GM21367 (cell line): ENCODE data around the gene LRRC36.

Source experiments
- ATAC-seq: cut with Tn5 transposase; IDR thresholded peaks from one replicate; pipeline ENCODE4 v1.9.1; 2021; ENCODE audit not compliant: unreplicated experiment

Gene LRRC36

DNA sequence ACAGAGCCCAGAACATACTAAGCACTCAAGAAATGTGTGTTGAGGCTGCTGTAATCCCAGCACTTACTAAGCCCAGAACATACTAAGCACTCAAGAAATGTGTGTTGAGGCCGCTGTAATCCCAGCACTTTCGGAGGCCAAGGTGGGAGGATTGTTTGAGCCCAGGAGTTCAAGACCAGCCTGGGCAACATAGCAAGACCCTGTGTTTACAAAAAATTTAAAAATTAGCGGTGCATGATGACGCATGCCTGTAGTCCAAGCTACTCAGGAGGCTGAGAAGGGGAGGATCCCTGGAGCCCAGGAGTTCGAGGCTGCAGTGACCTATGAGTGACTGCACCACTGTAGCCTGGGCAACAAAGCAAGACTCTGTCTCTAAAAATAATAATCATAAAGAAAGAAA is 96.4 kb downstream of the LRRC36 start:
- no peak for ATAC-seq

DNA sequence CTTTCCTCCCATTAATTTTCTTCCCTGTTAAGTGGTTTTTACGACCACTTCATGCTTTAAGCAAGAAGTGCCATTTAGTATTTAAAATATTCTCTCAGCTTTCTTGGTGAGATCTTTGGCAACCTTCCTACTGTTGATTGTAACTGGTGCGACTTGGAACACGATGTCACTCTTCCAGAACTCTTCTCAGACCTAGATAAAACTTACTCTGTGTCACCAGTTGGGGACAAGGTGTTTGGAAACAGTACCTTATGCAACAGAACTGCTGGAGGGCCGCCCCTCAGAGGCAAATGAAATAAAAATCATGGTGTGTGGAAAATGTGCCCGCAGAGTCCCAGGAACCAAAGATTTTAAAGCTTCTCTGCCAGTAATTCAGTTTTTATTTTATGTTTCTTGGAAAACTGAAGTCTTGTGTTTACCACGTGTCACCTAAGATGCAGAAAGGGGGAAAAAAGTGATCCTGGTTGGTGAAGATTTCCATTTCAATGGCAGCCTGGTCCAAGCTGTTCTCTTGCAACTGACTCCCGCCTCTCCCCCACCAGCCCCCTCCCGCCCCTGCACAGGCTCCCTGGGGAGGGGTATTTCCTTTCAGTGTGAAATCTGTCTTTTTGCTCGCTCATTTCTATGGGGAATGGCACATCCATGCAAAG is 97.1 kb downstream of the LRRC36 start:
- no peak for ATAC-seq

DNA sequence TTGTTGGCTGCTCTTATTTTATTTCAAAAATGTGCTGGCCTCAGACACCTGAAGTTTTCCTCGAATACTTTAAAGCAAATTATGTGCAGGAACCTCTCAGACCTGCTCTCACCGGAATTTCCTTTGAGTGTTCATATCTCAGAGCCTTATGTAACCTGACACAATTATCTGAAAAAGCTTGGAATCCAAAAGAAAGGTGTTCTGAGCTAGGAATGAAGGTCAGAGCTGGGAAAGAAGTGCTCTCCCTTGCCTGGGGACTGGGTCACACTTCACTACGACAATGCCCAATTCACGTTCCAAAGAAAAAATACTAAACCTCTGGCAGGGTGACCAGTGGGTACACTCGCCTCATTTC is 97.6 kb downstream of the LRRC36 start:
- no peak for ATAC-seq

DNA sequence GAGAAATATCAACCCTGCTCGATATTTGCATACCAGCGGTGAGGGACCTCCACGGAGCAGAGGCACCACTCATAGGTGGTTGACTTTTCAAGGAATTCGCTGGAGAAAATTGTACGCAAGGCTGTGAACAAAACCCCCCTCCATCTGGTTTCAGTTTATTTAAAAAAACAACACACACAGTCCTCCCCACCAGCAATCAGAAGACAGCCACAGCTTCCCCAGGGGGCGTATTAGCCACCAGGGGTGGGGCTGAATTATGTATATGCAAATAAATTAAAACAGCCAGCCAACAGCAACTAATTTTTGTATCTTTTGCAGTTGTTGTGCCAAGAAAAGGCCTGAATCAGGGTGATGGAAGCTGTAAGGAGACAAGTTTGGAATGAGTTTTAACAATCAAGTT is 98.4 kb downstream of the LRRC36 start:
- ATAC-seq = no peak

DNA sequence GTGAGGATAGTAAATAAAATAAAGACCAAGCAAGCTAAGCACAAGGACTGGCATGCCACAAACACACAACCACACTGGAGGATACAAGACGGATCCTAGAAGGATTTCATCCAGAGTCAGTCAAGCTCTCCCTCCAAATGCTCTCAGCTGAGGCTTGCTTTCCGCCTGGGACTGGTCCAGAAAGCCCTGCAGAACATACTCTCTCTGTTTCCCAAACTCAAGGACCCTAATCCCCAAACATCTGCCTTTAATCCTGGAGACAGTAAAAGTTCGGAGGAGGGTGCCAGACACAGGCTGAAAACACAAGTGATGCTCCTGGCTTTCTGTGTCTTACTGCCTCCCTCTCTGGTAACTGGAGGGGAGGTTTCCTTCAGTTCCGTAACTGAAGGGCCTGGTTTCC is 99.0 kb downstream of the LRRC36 start:
- ATAC-seq = no peak

DNA sequence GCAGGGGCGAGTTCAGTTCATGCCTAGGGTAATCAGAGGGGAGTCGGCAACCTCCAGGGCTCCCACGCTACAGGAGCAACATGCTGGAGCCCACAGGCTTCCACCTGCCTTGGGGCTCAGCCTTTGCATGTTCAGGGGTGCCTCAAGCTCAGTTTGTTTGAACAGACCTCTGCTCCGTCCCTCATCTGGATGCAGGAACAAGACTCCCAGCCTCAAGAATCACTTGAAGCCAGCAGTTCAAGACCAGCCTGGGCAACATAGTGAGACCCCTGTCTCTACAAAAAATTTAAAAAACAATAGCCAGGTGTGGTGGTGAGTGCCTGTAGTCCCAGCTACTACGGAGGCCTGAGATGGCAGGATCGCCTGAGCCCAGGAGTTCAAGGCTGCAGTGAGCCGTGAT is 99.4 kb downstream of the LRRC36 start:
- ATAC-seq = no peak

DNA sequence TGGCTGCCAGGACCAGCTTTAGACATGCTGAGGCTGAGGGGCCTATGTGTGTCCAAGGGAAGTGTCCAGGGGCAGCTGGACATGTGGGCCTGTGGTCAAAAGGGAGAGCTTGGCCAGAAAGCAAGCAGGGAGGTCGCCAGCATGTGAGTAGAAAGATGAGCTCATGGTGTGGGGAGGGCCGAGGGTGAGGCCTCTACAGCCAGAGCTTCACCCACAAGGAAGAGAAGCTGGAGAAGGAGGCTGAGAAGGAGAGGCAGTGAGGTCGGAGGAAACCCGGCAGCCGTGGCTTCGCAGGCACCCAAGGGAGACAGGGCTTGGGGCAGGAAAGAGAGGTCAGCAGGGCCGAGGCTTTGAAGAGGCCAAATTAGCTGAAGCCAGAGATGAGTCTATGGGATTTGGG is 100.3 kb downstream of the LRRC36 start:
- no peak for ATAC-seq

DNA sequence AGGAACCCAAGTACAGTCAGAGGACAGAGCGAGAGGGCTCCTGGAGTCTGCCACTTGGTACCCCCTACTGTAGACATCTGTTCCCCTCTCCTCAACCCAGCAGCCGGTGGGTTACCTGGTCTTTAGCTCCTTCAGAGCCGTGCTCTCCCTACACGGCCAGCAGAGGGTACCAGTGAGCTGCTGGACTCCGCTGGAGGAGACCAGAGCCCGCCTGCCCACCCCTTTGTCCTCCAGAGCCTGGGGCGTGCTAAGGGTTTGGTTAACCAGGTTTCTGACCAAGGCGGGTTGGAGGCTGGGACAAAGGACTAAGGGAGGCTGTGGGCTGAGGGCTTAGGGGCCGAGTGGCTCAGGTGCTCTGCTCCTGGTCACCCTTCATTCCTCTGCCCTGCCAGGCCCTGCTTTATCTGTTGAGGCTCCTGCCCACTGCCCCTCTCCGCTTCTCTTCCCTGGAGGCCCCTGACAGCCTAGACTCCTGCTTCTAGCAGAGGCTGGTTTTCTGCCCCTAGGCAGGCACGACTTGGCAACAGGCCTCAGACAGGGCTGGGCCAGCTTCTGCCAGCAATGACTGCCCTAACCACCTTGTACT is 101.6 kb downstream of the LRRC36 start:
- ATAC-seq = no peak

DNA sequence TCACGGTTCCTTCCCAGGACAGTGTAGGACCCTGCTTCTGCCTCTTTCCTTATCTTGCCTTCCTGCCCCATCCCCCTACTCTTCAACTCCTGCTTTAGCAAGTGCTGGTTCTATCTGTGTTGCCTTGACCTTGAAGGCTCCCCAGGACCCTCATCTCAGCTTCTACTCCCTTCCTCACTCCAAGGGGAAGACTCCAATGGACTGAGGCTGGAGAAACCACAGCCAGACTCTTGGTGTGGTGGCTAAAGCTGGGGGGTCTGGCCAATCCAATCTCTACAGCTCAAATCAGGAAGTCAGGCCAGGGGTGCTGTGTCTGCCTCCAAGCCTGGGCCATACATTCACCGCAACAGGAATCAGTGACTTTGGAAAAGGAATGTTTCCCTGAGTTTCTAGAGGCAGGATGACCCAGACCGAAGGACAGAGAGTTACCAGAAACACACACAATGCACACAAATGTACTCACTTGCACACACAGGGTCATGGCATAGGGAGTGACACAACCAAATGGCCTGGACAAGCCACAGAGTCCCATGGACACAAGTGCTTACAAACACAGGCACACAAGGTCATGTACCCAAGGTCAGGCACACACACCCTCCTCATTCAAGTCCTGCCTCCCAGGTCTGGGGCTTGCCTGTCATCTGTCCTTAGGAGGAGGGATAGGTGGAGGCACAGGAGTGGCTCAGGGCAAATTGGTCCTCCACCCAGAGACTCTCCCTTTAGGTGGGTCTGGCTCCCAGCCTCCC is 102.6 kb downstream of the LRRC36 start:
- ATAC-seq = no peak

DNA sequence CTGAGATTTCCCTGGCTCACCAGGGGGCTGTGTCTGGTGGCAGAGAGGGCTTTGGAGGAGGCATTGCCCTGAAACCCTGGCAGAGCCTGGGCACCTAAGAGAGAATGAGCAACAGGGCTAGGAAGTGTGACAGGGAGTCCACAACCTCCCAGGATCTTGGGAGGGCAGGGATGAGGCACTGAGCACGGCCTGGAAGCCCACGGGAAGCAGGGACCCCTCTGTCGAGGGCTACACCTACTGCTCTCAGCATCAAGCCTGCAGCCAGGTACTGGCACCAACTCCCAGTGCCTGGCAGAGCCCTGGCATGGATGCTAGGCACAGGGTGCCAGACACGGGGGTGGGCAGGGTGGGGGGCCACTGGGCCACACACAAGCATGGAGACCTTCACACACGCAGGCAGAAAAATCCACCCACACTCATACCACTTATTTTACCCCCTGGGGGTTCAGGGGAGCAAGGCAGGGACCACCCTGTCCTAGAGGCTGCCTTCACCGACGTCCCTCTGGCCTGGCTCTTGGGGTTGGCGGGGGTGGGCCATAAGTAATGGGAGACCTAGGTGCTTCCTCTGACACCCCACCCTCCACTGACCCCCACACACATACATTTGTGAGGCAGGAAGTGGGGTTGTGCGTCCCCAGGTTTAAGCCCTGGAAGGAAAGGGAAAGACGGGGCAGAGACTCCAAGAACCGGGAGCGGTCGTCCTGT is 103.3 kb downstream of the LRRC36 start:
- ATAC-seq = no peak

DNA sequence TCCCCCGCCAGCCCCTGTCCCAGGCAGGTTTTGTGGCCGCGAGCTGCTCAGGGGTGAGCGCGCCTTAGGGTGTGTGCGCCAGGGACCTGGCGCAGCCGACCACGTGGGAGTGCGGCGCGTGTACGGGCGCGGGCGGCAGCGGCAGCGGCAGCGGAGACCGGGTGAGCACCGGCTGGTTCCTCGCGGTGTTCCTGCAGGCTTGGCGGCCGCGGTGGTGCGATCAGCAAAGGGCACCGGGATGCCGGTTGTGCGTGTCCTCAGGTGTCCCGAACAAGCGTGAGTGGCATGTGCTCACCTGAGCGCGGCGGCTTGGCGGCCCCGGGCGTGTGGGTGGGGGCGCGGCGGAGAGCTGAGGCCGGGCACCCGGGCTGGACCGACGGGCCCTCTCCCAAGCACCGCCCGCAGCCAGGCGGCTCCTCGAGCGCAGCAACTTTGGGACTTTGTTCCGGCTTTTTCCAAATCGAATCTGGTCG is 103.9 kb downstream of the LRRC36 start:
- ATAC-seq = no peak

DNA sequence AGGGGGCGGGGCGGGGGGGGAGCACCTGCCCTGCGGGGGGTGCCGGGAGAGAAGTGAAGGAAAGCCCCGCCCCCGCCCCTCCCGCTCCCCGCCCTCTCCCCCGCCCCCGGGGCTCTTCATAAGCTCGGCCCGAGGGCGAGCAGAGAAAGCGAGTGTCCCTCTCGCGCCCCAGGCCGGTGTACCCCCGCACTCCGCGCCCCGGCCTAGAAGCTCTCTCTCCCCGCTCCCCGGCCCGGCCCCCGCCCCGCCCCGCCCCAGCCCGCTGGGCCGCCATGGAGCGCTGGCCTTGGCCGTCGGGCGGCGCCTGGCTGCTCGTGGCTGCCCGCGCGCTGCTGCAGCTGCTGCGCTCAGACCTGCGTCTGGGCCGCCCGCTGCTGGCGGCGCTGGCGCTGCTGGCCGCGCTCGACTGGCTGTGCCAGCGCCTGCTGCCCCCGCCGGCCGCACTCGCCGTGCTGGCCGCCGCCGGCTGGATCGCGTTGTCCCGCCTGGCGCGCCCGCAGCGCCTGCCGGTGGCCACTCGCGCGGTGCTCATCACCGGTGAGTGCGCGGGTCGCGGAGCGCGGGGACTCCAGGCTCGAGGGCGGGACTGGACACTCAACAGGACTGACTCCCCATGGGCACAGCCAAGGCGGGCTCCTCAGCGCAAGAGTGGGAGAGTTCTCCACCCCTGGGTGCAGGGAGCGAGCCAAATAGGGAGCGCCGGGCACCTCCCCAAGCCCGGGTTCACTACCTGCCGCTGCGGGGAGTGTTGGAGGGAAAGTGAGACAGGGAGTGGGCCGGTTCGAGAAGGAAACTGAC is 104.6 kb downstream of the LRRC36 start, which contains the start of gene HSD11B2:
TSS of gene HSD11B2 (plus strand) at position 145 of the 798 bp plus-strand sequence. CDS start at position 273, 128 bp downstream.
- no peak for ATAC-seq

DNA sequence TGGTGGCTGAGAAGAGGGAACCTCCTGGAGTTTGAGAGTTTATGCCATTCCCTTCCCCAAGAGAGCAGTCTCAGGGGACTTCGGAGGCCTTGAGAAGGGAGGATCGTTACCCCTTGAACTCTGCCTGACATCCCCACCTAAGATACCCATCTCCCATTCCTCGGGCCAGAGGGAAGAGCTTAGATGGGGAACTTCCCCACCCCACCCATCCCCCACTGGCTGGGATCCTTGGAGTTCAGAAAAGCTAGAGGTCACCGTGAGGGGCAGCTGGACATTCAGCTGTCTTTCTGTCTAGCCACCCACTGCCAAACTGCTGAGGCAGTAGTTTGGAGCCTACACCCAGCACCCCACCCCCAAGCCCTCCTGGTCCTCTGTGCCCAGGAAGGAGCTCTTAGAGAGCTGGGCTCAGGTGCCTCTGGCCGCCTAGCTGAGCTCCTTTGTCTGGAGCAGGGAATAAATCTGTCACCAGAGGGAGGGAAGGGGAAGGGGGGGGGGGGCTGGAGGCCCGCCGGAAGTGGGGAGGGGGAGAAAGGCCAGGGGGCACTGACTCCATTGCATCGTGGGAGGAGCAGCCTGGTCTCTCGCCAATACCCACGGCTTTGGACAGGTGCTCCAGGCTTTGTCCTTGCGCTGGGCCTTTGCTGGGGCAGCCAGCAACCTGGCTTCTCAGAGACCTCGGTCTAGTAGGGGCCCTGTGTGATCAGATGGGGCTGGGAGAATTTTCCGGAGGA is 105.3 kb downstream of the LRRC36 start:
- no peak for ATAC-seq

DNA sequence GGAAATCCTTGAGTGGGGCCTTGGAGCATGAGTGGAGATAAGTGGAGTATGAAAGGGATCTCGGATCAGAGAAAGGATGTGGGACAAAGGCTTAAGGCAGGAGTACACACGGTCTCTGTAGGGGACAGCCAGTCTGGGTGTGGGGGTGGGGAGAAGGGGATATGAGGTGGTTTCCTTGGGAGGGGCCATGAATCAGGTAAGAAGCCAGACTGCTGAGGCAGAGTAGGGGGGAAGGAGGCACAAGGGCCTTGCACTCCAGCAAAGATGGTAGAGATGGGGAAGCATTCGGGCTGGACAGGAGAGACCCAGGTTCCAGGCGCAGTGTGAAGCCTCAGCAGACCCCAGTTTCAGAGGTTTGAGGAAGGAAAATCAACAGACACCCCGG is 105.9 kb downstream of the LRRC36 start:
- ATAC-seq = no peak

DNA sequence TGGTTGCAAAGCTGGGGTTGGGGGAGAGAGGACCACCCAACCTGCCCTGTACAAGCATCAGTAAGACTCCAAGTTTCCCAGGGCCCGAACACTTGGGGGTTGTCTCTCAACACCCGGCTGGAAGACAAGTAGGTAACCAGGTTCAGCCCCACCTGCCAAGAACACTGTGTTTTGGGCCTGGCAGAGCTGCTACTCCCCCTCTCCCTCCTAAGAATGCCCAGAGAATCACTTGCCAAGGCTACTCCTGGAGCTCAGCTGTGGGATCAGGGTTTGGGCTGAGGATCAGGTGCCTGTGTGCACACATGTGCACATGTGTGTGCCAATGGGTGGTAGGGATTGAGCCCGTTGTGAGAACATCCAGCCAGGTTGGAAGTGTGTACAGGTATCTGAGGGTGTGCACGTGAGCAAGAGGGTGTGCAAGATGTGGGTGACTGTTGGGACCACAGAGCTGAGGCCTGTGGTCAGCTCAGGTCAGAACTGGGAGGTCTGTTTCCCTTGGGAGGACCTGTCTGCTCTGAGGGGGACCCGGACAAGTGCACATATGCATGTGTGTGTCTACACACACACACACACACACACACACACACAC is 106.6 kb downstream of the LRRC36 start:
- ATAC-seq = no peak
